ENCODE measurements around the gene C2CD2. TPM values are rescaled to one million over a fixed set of nuclear protein-coding genes. Genes with fewer than 3 reads are reported as not detected.

C2CD2 gene
- total and polyA plus RNA-seq, 5 donors from 2014 or later = 1.7 to 15.3 (median 2.1) TPM

DNA sequence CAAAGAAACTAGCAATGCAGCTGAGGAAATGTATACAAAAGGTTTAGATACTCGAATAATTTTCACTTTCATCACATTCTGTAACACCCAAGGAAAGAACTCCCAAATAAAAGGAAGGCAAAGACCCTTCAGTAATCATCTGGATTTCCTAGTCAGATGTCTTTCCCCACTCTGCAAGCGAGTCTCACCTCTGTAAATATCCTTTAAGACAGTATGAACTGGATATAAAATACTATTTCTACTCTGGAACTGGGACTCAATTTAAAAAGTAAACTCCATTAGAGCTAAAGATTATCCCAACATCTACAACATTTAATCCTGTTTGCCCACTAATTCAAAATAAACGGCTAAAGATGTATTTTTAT is 27.0 kb downstream of the C2CD2 start:
- H3K4me3 ChIP-seq (ENCODE audit: low read depth, low read length) = peak overlapping the region; percentile 98
- no peaks in the 10 kb centered on the region for H3K9me3 ChIP-seq (ENCODE audit: control insufficient read depth in 2 of 2, low read length in 2 of 2)
- no peaks in the 10 kb centered on the region for H3K27me3 Mint-ChIP-seq
- H3K36me3 Mint-ChIP-seq = peaks cover under 1% of the 10 kb centered on the region
- peak overlapping the region; percentile 82 for H3K27ac ChIP-seq (ENCODE audit: insufficient read depth, low read length, poor library complexity, severe bottlenecking)
- peak overlapping the region; percentile 93 to 99 (median 96) for H3K4me3 Mint-ChIP-seq
- DNase-seq = no peak
- H3K36me3 ChIP-seq (ENCODE audit: control insufficient read depth, insufficient read depth, low read length) = no peaks in the 10 kb centered on the region
- no peaks in the 10 kb centered on the region for H3K9me3 Mint-ChIP-seq
- ATAC-seq (ENCODE audit: low read depth in 2 of 2) = no peak
- H3K4me1 Mint-ChIP-seq = peaks cover 14 to 63% (median 42%) of the 10 kb centered on the region in 4 donors
- H3K4me1 ChIP-seq (ENCODE audit: control insufficient read depth, insufficient read depth, low read length, poor library complexity, severe bottlenecking) = peaks cover 36% of the 10 kb centered on the region
- H3K27me3 ChIP-seq (ENCODE audit: control insufficient read depth, insufficient read depth, low read length) = no peaks in the 10 kb centered on the region
- H3K27ac Mint-ChIP-seq = peak overlapping the region; percentile 98 to 99 (median 98)

DNA sequence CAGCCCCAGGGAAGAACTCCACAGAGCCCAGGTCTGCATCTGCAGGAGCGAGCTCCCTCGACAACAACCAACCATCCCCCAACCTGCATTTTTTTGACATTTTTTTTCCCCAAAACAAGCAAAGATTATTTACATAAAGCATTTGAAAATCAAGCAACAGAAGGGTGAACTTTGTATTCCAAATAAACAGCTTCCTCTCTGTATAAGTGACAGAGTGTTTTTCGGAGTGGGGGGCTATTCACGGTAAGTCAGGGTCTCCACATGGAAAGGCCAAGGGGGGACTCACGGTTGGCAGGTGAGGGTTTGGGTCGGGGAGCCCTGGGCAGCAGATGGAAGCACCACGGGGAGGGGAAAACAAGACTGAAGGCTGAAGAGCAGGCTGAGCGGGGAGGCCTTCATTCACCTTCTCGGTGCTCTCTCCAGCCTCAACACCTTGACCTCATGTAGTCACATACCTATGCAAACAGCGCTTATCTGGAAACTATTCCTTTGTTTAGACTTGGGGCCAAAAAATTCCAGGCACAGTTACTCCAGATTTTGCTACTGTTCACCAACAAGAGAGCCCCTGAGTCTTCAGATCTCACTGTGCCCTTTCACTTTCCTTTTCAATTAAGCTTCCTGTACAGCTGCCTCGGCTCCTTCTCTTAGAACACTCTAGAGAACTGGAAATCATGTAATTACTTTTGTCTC is 27.6 kb downstream of the C2CD2 start:
- Mint-ChIP-seq H3K4me1 (peaks cover 14 to 66% (median 46%) of the 10 kb centered on the region in 4 donors), H3K36me3 (peaks cover 3% of the 10 kb centered on the region), H3K4me3 (peak overlapping the region; percentile 93 to 99 (median 96)), H3K27me3 (no peaks in the 10 kb centered on the region), H3K9me3 (no peaks in the 10 kb centered on the region), H3K27ac (peak overlapping the region; percentile 98 to 99 (median 98))
- H3K4me1 ChIP-seq (ENCODE audit: control insufficient read depth, insufficient read depth, low read length, poor library complexity, severe bottlenecking) = peaks cover 36% of the 10 kb centered on the region
- H3K36me3 ChIP-seq (ENCODE audit: control insufficient read depth, insufficient read depth, low read length) = no peaks in the 10 kb centered on the region
- H3K27ac ChIP-seq (ENCODE audit: insufficient read depth, low read length, poor library complexity, severe bottlenecking) = peak overlapping the region; percentile 82
- no peaks in the 10 kb centered on the region for H3K27me3 ChIP-seq (ENCODE audit: control insufficient read depth, insufficient read depth, low read length)
- DNase-seq (peak; percentile 6 to 88 (median 71)), ATAC-seq (ENCODE audit: low read depth in 2 of 2) (peak; percentile 83 to 89)
- no peaks in the 10 kb centered on the region for H3K9me3 ChIP-seq (ENCODE audit: control insufficient read depth in 2 of 2, low read length in 2 of 2)
- peak overlapping the region; percentile 98 for H3K4me3 ChIP-seq (ENCODE audit: low read depth, low read length)

DNA sequence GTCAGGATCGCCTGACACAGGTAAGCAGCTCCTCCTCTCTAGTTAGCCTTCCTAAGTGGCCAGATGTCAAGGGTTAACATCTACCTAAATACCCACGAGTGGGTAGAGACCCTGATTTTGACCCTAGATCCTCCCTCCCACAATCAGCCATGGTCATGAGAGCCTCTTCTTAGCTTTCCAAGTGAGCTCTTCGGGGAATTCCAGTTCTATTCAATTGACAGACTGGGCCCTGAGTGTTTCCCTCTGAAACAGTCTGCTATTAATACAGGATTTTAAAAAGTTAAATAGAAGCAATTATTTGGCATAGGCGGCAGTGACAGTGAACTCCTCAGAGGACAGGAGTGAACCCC is 28.1 kb downstream of the C2CD2 start:
- H3K9me3 ChIP-seq (ENCODE audit: control insufficient read depth in 2 of 2, low read length in 2 of 2) = no peaks in the 10 kb centered on the region
- peak overlapping the region; percentile 82 for H3K27ac ChIP-seq (ENCODE audit: insufficient read depth, low read length, poor library complexity, severe bottlenecking)
- DNase-seq (peak in 1 of 3 donors; percentile 13), ATAC-seq (ENCODE audit: low read depth in 2 of 2) (no peak)
- peak overlapping the region; percentile 93 to 99 (median 96) for H3K4me3 Mint-ChIP-seq
- H3K4me1 ChIP-seq (ENCODE audit: control insufficient read depth, insufficient read depth, low read length, poor library complexity, severe bottlenecking) = peaks cover 36% of the 10 kb centered on the region
- H3K36me3 Mint-ChIP-seq = peaks cover 5% of the 10 kb centered on the region
- H3K36me3 ChIP-seq (ENCODE audit: control insufficient read depth, insufficient read depth, low read length) = no peaks in the 10 kb centered on the region
- H3K4me3 ChIP-seq (ENCODE audit: low read depth, low read length) = peak overlapping the region; percentile 98
- H3K4me1 Mint-ChIP-seq = peaks cover 14 to 70% (median 46%) of the 10 kb centered on the region in 4 donors
- peak overlapping the region; percentile 98 to 99 (median 98) for H3K27ac Mint-ChIP-seq
- H3K27me3 ChIP-seq (ENCODE audit: control insufficient read depth, insufficient read depth, low read length) = no peaks in the 10 kb centered on the region
- no peaks in the 10 kb centered on the region for H3K9me3 Mint-ChIP-seq
- H3K27me3 Mint-ChIP-seq = no peaks in the 10 kb centered on the region

DNA sequence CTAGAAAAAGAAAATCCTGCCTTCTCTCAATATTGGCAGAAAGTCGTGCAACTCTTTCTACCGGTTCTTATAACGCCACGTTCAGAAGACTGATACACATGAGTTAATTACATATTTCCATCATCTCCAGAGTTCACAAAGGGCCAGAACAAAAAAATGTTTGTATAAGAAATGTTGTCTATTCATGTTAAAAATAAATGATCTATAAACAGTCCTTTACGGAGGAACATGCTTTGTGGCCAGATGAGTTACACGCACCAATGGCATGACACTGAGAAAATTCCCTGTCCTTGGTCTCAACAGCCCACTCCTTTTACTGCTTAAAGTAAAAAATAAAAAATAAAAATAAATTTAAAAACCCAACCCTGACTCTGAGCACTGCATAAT is 29.5 kb downstream of the C2CD2 start:
- no peaks in the 10 kb centered on the region for H3K9me3 Mint-ChIP-seq
- no peaks in the 10 kb centered on the region for H3K27me3 Mint-ChIP-seq
- Histone ChIP-seq H3K4me1 (ENCODE audit: control insufficient read depth, insufficient read depth, low read length, poor library complexity, severe bottlenecking) (peaks cover 36% of the 10 kb centered on the region), H3K27ac (ENCODE audit: insufficient read depth, low read length, poor library complexity, severe bottlenecking) (no peak overlapping the region), H3K36me3 (ENCODE audit: control insufficient read depth, insufficient read depth, low read length) (peaks cover 3% of the 10 kb centered on the region), H3K9me3 (ENCODE audit: control insufficient read depth in 2 of 2, low read length in 2 of 2) (no peaks in the 10 kb centered on the region), H3K27me3 (ENCODE audit: control insufficient read depth, insufficient read depth, low read length) (no peaks in the 10 kb centered on the region), H3K4me3 (ENCODE audit: low read depth, low read length) (no peak overlapping the region)
- H3K4me3 Mint-ChIP-seq = peak overlapping the region; percentile 7 to 93 (median 44)
- ATAC-seq (ENCODE audit: low read depth in 2 of 2) (no peak), DNase-seq (no peak)
- peak overlapping the region in 2 of 3 donors; percentile 68 to 98 for H3K27ac Mint-ChIP-seq
- H3K36me3 Mint-ChIP-seq = peaks cover 8% of the 10 kb centered on the region
- H3K4me1 Mint-ChIP-seq = peaks cover 14 to 71% (median 46%) of the 10 kb centered on the region in 4 donors

DNA sequence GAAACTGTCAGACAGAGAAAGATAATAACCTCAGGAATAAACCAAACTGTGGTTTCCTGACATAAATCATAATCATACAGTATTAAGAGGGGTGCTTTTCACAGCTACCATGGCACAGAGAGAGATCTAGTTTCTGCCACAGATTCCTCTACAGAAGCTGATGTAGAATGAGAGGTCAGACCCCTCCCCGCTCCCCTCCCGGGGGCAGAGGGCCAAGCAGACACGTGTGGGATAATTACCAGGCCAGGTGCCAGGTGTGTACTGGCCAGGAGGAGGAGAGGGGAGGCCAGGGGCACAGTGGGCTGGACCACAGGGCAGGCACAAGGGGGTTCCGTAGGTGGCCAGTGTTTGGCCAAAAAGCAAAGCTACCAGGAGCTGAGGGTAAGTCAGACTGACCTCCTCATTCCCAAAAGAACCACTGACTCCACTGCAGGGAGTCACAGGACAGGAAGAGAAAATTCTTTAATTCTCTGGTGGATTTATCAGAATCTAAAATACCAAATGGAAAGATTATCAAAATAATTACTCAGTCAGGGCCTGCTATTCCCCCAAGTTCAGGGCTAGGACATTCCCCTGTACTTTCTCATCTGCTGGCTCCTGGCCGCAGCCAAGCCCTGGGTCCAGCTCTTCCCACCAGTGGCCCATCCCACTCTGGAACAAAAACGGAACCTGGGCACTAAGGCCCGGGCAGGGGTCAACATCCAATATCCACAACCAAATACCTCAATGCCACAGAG is 30.0 kb downstream of the C2CD2 start:
- Histone ChIP-seq H3K4me1 (ENCODE audit: control insufficient read depth, insufficient read depth, low read length, poor library complexity, severe bottlenecking) (peaks cover 36% of the 10 kb centered on the region), H3K27ac (ENCODE audit: insufficient read depth, low read length, poor library complexity, severe bottlenecking) (no peak overlapping the region), H3K4me3 (ENCODE audit: low read depth, low read length) (no peak overlapping the region), H3K27me3 (ENCODE audit: control insufficient read depth, insufficient read depth, low read length) (no peaks in the 10 kb centered on the region), H3K9me3 (ENCODE audit: control insufficient read depth in 2 of 2, low read length in 2 of 2) (no peaks in the 10 kb centered on the region), H3K36me3 (ENCODE audit: control insufficient read depth, insufficient read depth, low read length) (peaks cover 3% of the 10 kb centered on the region)
- no peak for ATAC-seq (ENCODE audit: low read depth in 2 of 2)
- peaks cover 14 to 71% (median 46%) of the 10 kb centered on the region in 4 donors for H3K4me1 Mint-ChIP-seq
- no peaks in the 10 kb centered on the region for H3K9me3 Mint-ChIP-seq
- H3K27me3 Mint-ChIP-seq = no peaks in the 10 kb centered on the region
- peak overlapping the region; percentile 59 to 83 (median 66) for H3K4me3 Mint-ChIP-seq
- peak in 1 of 3 donors; percentile 31 for DNase-seq
- peaks cover 13% of the 10 kb centered on the region for H3K36me3 Mint-ChIP-seq
- peak overlapping the region; percentile 60 to 98 (median 68) for H3K27ac Mint-ChIP-seq

DNA sequence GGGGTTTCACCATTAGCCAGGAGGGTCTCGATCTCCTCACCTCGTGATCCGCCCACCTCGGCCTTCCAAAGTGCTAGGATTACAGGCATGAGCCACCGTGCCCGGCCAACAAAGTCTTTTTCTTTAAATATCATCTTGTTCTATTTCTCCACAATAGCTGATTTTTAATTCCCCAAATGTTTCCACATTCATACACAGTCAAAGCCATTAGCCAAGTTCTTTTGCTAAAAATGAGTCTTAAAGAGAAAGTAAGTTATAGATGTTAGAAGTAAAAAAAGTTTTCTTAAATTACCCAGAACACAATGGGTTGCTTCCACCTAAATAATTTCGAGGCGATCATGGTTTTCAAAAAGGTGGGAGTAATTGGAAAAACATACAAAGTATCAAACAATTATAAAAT is 30.6 kb downstream of the C2CD2 start:
- Mint-ChIP-seq H3K4me1 (peaks cover 14 to 65% (median 44%) of the 10 kb centered on the region in 4 donors), H3K4me3 (peak overlapping the region in 3 of 4 donors; percentile 59 to 83 (median 61)), H3K27ac (peak overlapping the region in 2 of 3 donors; percentile 60 to 98), H3K27me3 (no peaks in the 10 kb centered on the region), H3K36me3 (peaks cover 14% of the 10 kb centered on the region), H3K9me3 (no peaks in the 10 kb centered on the region)
- Histone ChIP-seq H3K27ac (ENCODE audit: insufficient read depth, low read length, poor library complexity, severe bottlenecking) (no peak overlapping the region), H3K4me3 (ENCODE audit: low read depth, low read length) (no peak overlapping the region), H3K4me1 (ENCODE audit: control insufficient read depth, insufficient read depth, low read length, poor library complexity, severe bottlenecking) (peaks cover 36% of the 10 kb centered on the region), H3K9me3 (ENCODE audit: control insufficient read depth in 2 of 2, low read length in 2 of 2) (no peaks in the 10 kb centered on the region), H3K27me3 (ENCODE audit: control insufficient read depth, insufficient read depth, low read length) (no peaks in the 10 kb centered on the region), H3K36me3 (ENCODE audit: control insufficient read depth, insufficient read depth, low read length) (peaks cover 3% of the 10 kb centered on the region)
- ATAC-seq (ENCODE audit: low read depth in 2 of 2) = no peak
- no peak for DNase-seq

DNA sequence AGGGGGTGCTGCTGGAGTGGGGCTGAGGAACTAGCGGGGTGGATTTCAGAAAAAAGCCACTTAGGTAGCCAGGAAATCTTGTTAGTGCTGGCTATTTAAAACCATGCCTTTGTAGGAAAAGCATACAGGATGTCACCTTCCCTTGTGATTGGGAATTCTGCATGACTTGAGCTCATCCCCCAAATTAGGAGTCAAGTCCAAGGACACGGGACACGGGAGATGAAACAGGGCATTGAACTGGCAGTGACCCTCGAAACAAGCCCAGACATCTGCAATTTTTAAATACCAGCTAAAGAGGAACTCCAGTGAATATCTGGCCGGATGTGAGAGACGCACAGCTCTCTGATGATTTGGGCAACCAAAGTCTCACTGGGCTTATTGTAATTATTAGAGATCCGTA is 32.8 kb downstream of the C2CD2 start:
- Histone ChIP-seq H3K27ac (ENCODE audit: insufficient read depth, low read length, poor library complexity, severe bottlenecking) (no peak overlapping the region), H3K4me1 (ENCODE audit: control insufficient read depth, insufficient read depth, low read length, poor library complexity, severe bottlenecking) (peaks cover 28% of the 10 kb centered on the region)
- no peak for ATAC-seq (ENCODE audit: low read depth in 2 of 2)

More for the DNA sequence above, 32.8 kb downstream of the C2CD2 start:
- no peak for DNase-seq
- peaks cover 16% of the 10 kb centered on the region for H3K36me3 ChIP-seq (ENCODE audit: control insufficient read depth, insufficient read depth, low read length)
- H3K4me3 ChIP-seq (ENCODE audit: low read depth, low read length) = no peak overlapping the region
- no peaks in the 10 kb centered on the region for H3K9me3 ChIP-seq (ENCODE audit: control insufficient read depth in 2 of 2, low read length in 2 of 2)
- no peaks in the 10 kb centered on the region for H3K9me3 Mint-ChIP-seq
- H3K27me3 Mint-ChIP-seq = no peaks in the 10 kb centered on the region
- H3K27me3 ChIP-seq (ENCODE audit: control insufficient read depth, insufficient read depth, low read length) = no peaks in the 10 kb centered on the region
- peaks cover 8 to 43% (median 32%) of the 10 kb centered on the region in 4 donors for H3K4me1 Mint-ChIP-seq
- no peak overlapping the region for H3K4me3 Mint-ChIP-seq
- H3K27ac Mint-ChIP-seq = peak overlapping the region in 1 of 3 donors; percentile 67
- peaks cover 23% of the 10 kb centered on the region for H3K36me3 Mint-ChIP-seq
